ENCODE data around the gene MEIKIN. TPM values are rescaled to one million over a fixed set of nuclear protein-coding genes. Genes with fewer than 3 reads are reported as not detected.

The MEIKIN gene
- total RNA-seq, 2 donors from 2014 or later = not detected

DNA sequence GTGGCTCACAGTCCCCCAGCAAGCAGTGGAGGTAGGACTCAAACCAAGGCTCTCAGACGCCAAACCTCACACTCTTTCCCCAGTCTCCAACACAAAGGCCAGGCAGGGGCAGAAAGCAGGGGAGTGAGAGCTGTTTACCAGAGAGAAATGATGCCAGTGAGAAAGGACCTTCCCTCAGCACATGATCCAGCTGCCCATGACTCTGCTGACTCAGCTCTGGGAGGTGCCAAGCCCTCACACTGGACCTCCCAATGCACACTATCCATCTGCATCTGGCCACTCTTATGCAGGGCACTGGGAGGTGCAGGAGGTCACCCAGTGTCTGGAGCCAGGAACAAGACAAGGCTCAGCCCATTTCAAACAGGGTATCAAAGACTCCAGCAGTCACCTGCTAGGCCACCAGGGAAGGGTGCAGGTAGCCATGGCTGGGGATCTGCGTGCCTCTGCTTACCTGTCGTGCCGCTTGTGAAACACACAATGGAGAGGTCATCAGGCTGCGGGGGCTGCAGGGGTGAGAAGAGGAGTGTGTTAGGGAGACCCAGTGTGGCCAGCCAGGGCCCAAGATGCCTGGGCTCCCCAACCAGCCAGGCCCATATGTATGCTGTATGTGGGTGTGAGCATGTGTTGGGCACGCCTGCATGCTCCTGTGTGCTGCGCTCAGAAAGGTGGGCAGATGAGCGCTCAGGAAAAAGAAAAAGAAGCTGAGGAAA is 39.6 kb upstream of the MEIKIN start:
- no peaks in the 10 kb centered on the region for H3K27me3 ChIP-seq
- H3K36me3 ChIP-seq = no peaks in the 10 kb centered on the region
- no peaks in the 10 kb centered on the region for H3K9me3 ChIP-seq
- no peaks in the 10 kb centered on the region for H3K4me1 ChIP-seq
- no peak for DNase-seq (ENCODE audit: low spot score)
- TF ChIP-seq CTCF (IDR thresholded peaks at IDR 0.05) = no peak
- H3K4me3 ChIP-seq = no peak overlapping the region
- no peak overlapping the region for H3K27ac ChIP-seq

- no peaks in the 10 kb centered on the region for H3K36me3 ChIP-seq
- no peak for TF ChIP-seq CTCF (IDR thresholded peaks at IDR 0.05)
- no peaks in the 10 kb centered on the region for H3K9me3 ChIP-seq
- H3K27me3 ChIP-seq = no peaks in the 10 kb centered on the region
- no peaks in the 10 kb centered on the region for H3K4me1 ChIP-seq
- no peak overlapping the region for H3K27ac ChIP-seq
- H3K4me3 ChIP-seq = no peak overlapping the region
- DNase-seq (ENCODE audit: low spot score) = no peak
Observed at GRCh38 chr5:131983244-131983771, 37.8 kb upstream of the MEIKIN start.

- Histone ChIP-seq H3K4me3 (no peak overlapping the region), H3K27ac (no peak overlapping the region), H3K4me1 (no peaks in the 10 kb centered on the region), H3K27me3 (no peaks in the 10 kb centered on the region), H3K36me3 (no peaks in the 10 kb centered on the region), H3K9me3 (no peaks in the 10 kb centered on the region)
- TF ChIP-seq CTCF (IDR thresholded peaks at IDR 0.05) = no peak
- DNase-seq (ENCODE audit: low spot score) = no peak
Observed at GRCh38 chr5:131981516-131981915, 36.1 kb upstream of the MEIKIN start.

DNA sequence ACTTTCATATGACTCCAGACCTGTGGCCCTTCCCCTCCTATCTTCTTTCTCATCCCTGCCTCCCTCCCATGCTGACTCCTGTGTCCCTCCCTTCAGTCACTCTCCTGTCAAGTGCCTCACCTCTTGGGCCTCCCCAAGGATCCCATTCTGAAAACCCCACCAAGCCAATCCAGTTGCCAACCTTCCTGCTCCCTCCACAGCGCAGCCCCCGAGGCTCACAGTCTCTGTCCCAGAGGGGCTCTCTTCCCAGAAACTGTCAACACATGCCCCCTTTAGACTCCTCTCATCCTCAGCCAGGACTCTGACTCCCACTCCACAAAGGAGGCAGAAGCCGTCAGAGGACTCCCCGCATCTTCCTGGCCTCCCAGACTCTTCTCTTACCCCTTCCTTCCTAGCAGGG is 35.2 kb upstream of the MEIKIN start:
- Histone ChIP-seq H3K27me3 (no peaks in the 10 kb centered on the region), H3K36me3 (no peaks in the 10 kb centered on the region), H3K9me3 (no peaks in the 10 kb centered on the region), H3K4me3 (no peak overlapping the region), H3K4me1 (no peaks in the 10 kb centered on the region), H3K27ac (no peak overlapping the region)
- no peak for DNase-seq (ENCODE audit: low spot score)
- no peak for TF ChIP-seq CTCF (IDR thresholded peaks at IDR 0.05)

- Histone ChIP-seq H3K27me3 (no peaks in the 10 kb centered on the region), H3K27ac (no peak overlapping the region), H3K4me3 (no peak overlapping the region), H3K9me3 (no peaks in the 10 kb centered on the region), H3K4me1 (no peaks in the 10 kb centered on the region), H3K36me3 (no peaks in the 10 kb centered on the region)
- no peak for DNase-seq (ENCODE audit: low spot score)
- no peak for TF ChIP-seq CTCF (IDR thresholded peaks at IDR 0.05)
Observed at GRCh38 chr5:131979816-131980215, 34.4 kb upstream of the MEIKIN start.

GRCh38 chr5:131977212-131977604 is 31.7 kb upstream of the MEIKIN start:
- Histone ChIP-seq H3K9me3 (no peaks in the 10 kb centered on the region), H3K36me3 (no peaks in the 10 kb centered on the region), H3K27ac (no peak overlapping the region), H3K4me3 (no peak overlapping the region), H3K4me1 (no peaks in the 10 kb centered on the region), H3K27me3 (no peaks in the 10 kb centered on the region)
- TF ChIP-seq CTCF (IDR thresholded peaks at IDR 0.05) = no peak
- DNase-seq (ENCODE audit: low spot score) = no peak
